H1 (cell line): ENCODE measurements around the gene ACBD4. TPM values are rescaled to one million over a fixed set of nuclear protein-coding genes. Genes with fewer than 3 reads are reported as not detected.

ENCODE experiments used
- CBX5 ChIP-seq: fragments of 300-800, 300-1000 bp; sonication (generic); IDR thresholded peaks from 2 replicates; pipeline ENCODE4 v1.7.1; 2016; ENCODE audit warnings: antibody characterized with exemption, low read length, low read depth
- FOSL1 ChIP-seq: IDR thresholded peaks from 2 replicates; pipeline ENCODE4 v1.6.1; 2011; ENCODE audit warnings: mild to moderate bottlenecking, low read depth, low read length, moderate library complexity; ENCODE audit not compliant: insufficient read depth
- GABPA ChIP-seq: IDR thresholded peaks from 2 replicates; pipeline ENCODE4 v1.6.1; 2011; ENCODE audit warnings: mild to moderate bottlenecking, low read length, moderate library complexity, borderline replicate concordance; ENCODE audit not compliant: insufficient read depth
- HDAC6 ChIP-seq: IDR thresholded peaks from one replicate; pipeline ENCODE4 v1.7.1; 2012; ENCODE audit warnings: low read depth, mild to moderate bottlenecking, inconsistent platforms, low read length, moderate library complexity
- SIRT6 ChIP-seq: IDR thresholded peaks from one replicate; pipeline ENCODE4 v1.7.1; 2012; ENCODE audit warnings: low read length, inconsistent platforms
- SUZ12 ChIP-seq: fragments of 200-600 bp; sonication (generic); IDR thresholded peaks from 2 replicates; pipeline ENCODE4 v1.6.1; 2012; ENCODE audit warnings: mild to moderate bottlenecking, inconsistent platforms, low read length, moderate library complexity, mixed read lengths
- polyA plus RNA-seq, 7 experiments: library from polyadenylated mRNA; depleted of rRNA in 3 of 7; stranded (reverse) in 5 of 7; unstranded in 2 of 7; fragments of >200 nt in 5 of 7; fragments of 200-250 nt in 2 of 7; gene quantifications; 1 replicate in 5 of 7; 2 replicates in 1 of 7; 4 replicates in 1 of 7; pipeline versions ENCODE4 v1.2.1 to v1.2.3, GENCODE V29; 2011 to 2013; ENCODE audit warnings: missing spikeins in 2 of 7, mixed read lengths in 2 of 7
- total RNA-seq: library from RNA; stranded (reverse); fragmentation: NEBNext Ultra II Directional; extraction: Animal tissue kit (Norgen Biotek cat#: 25700); gene quantifications from 2 replicates; pipeline ENCODE4 v1.2.1, GENCODE V29; 2021

Gene ACBD4
- total and polyA plus RNA-seq, 2 of the 8 experiments (the other 6 are each of a cell fraction or from before 2014, with no cell fraction given): 7.3 to 10.7 TPM

DNA sequence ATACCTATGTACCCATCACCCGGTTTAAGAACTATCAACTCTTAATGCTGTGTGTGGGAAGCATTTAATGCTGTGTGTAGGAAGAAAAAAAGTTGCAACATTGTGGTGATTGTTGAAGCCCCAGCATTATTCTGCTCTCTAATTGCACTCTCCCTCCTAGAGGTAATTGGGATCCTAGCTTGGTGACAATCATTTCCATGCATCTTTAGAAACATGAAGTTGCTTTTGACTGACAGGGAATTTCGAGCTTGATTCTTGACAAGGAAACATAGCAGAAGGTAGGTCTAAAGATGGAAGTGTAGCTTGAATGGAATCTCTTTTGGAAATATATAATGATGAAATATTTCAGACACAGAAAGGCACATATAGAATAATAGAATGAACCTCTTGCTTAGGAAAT, 53.5 kb downstream of the ACBD4 start (continued):
- no peak for TF ChIP-seq GABPA
- TF ChIP-seq SUZ12: no peak
- TF ChIP-seq CBX5: no peak
- no peak for TF ChIP-seq SIRT6
- TF ChIP-seq HDAC6: no peak
- no peak for TF ChIP-seq FOSL1
